Right lobe of liver (tissue), 6 donors: ENCODE measurements around the gene CD300E. TPM values are rescaled to one million over a fixed set of nuclear protein-coding genes. Genes with fewer than 3 reads are reported as not detected.

Experiments used
- ATAC-seq, 4 donors: fragments of 200-7000 bp; cut with Tn5 transposase; one replicate each; pipeline ENCODE4 v1.9.1; 2020; ENCODE audit warnings: mild to moderate bottlenecking in 4 of 4, moderate library complexity in 4 of 4
- DNase-seq, 3 donors: peaks; one replicate each; pipeline ENCODE4 v3.0.0-alpha.2; 2020
- H3K27ac ChIP-seq, 3 donors: fragments of 200-600 bp; one replicate each; pipeline ENCODE4 v1.8.0; 2022
- H3K27me3 ChIP-seq, 2 donors: fragments of 200-600 bp; one replicate each; pipeline ENCODE4 v1.8.0; 2022
- H3K36me3 ChIP-seq, 4 donors: fragments of 200-600 bp; sonication (generic) in 1 of 4; one replicate each; pipeline versions ENCODE4 v1.5.1 to v1.8.0; 2017 to 2022; ENCODE audit warnings: control low read depth in 1 of 4
- H3K4me1 ChIP-seq, 4 donors: fragments of 200-600 bp; sonication (generic) in 1 of 4; one replicate each; pipeline versions ENCODE4 v1.5.1 to v1.8.0; 2017 to 2022; ENCODE audit warnings: control low read depth in 1 of 4
- H3K4me3 ChIP-seq, 3 donors: fragments of 200-600 bp; one replicate each; pipeline ENCODE4 v1.8.0; 2022
- H3K9me3 ChIP-seq, 4 donors: fragments of 200-600 bp; sonication (generic) in 1 of 4; one replicate each; pipeline versions ENCODE4 v1.5.1 to v1.8.0; 2017 to 2022; ENCODE audit warnings: control low read depth in 1 of 4
- CTCF ChIP-seq, 4 donors: fragments of 200-600 bp in 3 of 4; fragments of 450-650 bp in 1 of 4; IDR thresholded peaks; one replicate each; pipeline versions ENCODE4 v1.5.1 to v1.8.0; 2016 to 2022; ENCODE audit warnings: antibody characterized with exemption in 4 of 4, mild to moderate bottlenecking in 2 of 4
- POLR2A ChIP-seq: fragments of 450-650 bp; IDR thresholded peaks from one replicate; pipeline ENCODE4 v1.6.1; 2017; ENCODE audit warnings: antibody characterized with exemption, mild to moderate bottlenecking
- WGBS: methylation state at CpG from one replicate; pipeline ENCODE4 v1.1.6; 2018; ENCODE audit warnings: low coverage, low lambda C conversion rate; ENCODE audit not compliant: insufficient coverage; ENCODE audit errors: missing lambda C conversion rate; 5-methylcytosine and 5-hydroxymethylcytosine counted together
- intact Hi-C, 2 donors: fragments of 100-400 bp; cut with DNase I; formaldehyde crosslinking; loops; one replicate each; pipeline versions ENCODE4 v1.11.2 to v1.14.1; 2022
- total RNA-seq, 6 experiments: library from RNA; depleted of rRNA in 2 of 6; stranded (reverse); fragments of >200 nt in 2 of 6; fragmentation: NEBNext Ultra II Directional in 3 of 6; extraction: Animal tissue kit (Norgen Biotek cat#: 25700) in 3 of 6; gene quantifications; one replicate each; pipeline versions ENCODE4 v1.1.0 to v1.2.4, GENCODE V29; 2016 to 2023
- donor health status: DM: no; HTN: yes; CAD: no.
- donor health status: DM: no; HTN: no; CAD: no.
- donor health status: DM: no; HTN: no; CAD: no.
- donor health status: DM: no; HTN: yes; CAD: no.
- donor health status: DM: no; HTN: yes; CAD: no.

Gene CD300E
- total RNA-seq, 6 experiments from 2014 or later: 0.07 to 0.91 (median 0.34) TPM

- 37% methylated on average over 5 of the region's 5 CpGs for WGBS
- intact Hi-C loops: no loop called here
- no peaks in the 10 kb centered on the region for H3K36me3 ChIP-seq
Measured at GRCh38 chr17:74565126-74565525, 58.4 kb downstream of the CD300E start.

DNA sequence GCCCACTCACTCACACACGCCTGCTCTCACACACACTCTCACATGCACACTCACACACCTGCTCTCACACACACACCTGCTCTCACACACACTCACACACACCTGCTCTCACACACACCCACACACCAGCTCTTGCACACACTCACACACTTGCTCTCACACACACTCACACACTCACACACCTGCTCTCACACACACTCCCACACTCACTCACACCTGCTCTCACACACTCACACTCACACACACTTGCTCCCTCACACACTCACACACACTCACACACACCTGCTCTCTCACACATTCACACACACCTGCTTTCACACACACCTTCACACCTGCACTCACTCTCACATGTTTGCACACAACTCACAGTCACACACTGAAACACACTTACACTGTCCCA is 60.2 kb downstream of the CD300E start:
- Histone ChIP-seq H3K4me3 (no peak overlapping the region), H3K4me1 (no peaks in the 10 kb centered on the region), H3K36me3 (no peaks in the 10 kb centered on the region), H3K27ac (no peak overlapping the region), H3K9me3 (no peaks in the 10 kb centered on the region), H3K27me3 (no peaks in the 10 kb centered on the region)
- intact Hi-C loops: no loop called here
- no peak for TF ChIP-seq CTCF (IDR thresholded peaks at IDR 0.05)
- TF ChIP-seq POLR2A: no peak
- DNase-seq (no peak), ATAC-seq (no peak)
- 100% methylated on average over 1 of the region's 1 CpG for WGBS

More at GRCh38 chr17:74565126-74565525, 58.4 kb downstream of the CD300E start:
- ATAC-seq: no peak
- no peaks in the 10 kb centered on the region for H3K4me1 ChIP-seq
- TF ChIP-seq POLR2A (no peak), CTCF (IDR thresholded peaks at IDR 0.05) (no peak)
- no peak overlapping the region for H3K27ac ChIP-seq
- no peak for DNase-seq
- no peak overlapping the region for H3K4me3 ChIP-seq
- H3K9me3 ChIP-seq: no peaks in the 10 kb centered on the region
- no peaks in the 10 kb centered on the region for H3K27me3 ChIP-seq

GRCh38 chr17:74561586-74561985 is 62.0 kb downstream of the CD300E start:
- H3K4me1 ChIP-seq: no peaks in the 10 kb centered on the region
- H3K4me3 ChIP-seq: no peak overlapping the region
- no peak for TF ChIP-seq POLR2A
- TF ChIP-seq CTCF (IDR thresholded peaks at IDR 0.05): no peak
- no peaks in the 10 kb centered on the region for H3K36me3 ChIP-seq
- ATAC-seq: no peak
- WGBS: 24% methylated on average over 2 of the region's 3 CpGs
- no peaks in the 10 kb centered on the region for H3K27me3 ChIP-seq
- no peak for DNase-seq
- intact Hi-C loops: no loop called here
- no peaks in the 10 kb centered on the region for H3K9me3 ChIP-seq
- no peak overlapping the region for H3K27ac ChIP-seq

Other genes with a start within 250 kb of the CD300E start
- 100 to 1,000 TPM; 120 to 215 (median 131) TPM for gene GPRC5C, start 191.7 kb downstream of the CD300E start, total RNA-seq
- 10 to 100 TPM in 1 of 6 experiments, 1 to 10 TPM in 5; 4.8 to 16.6 (median 6.6) TPM for gene CD300A, start 157.1 kb downstream of the CD300E start, total RNA-seq
- under 1 TPM; 0.07 to 0.33 (median 0.21) TPM for gene CD300LB, start 92.3 kb downstream of the CD300E start, total RNA-seq
- 1 to 10 TPM in 1 of 6 experiments, under 1 TPM in 5; 0.22 to 2.7 (median 0.41) TPM for gene CD300C, start 77.6 kb downstream of the CD300E start, total RNA-seq
- gene CD300H, start 56.2 kb downstream of the CD300E start, total RNA-seq: 1 to 10 TPM in 1 of 6 experiments, not detected in 5; 1.2 TPM
- not detected for gene CD300LD, start 31.5 kb downstream of the CD300E start, total RNA-seq
- 1 to 10 TPM in 2 of 6 experiments, under 1 TPM in 3, not detected in 1; 0.44 to 2.6 (median 0.74) TPM for gene CD300LF, start 89.2 kb upstream of the CD300E start, total RNA-seq
- 10 to 100 TPM in 3 of 6 experiments, 1 to 10 TPM in 3; 5.0 to 14.4 (median 9.0) TPM for gene RAB37, start 113.5 kb upstream of the CD300E start, total RNA-seq
- gene NHERF1, start 124.9 kb upstream of the CD300E start, total RNA-seq: 100 to 1,000 TPM; 105 to 218 (median 161) TPM
- gene NAT9, start 152.6 kb upstream of the CD300E start, total RNA-seq: 10 to 100 TPM in 5 of 6 experiments, 1 to 10 TPM in 1; 10.0 to 23.0 (median 16.3) TPM
- under 1 TPM in 2 of 6 experiments, not detected in 4; 0.10 to 0.13 TPM for gene GRIN2C, start 236.1 kb upstream of the CD300E start, total RNA-seq
- 10 to 100 TPM in 2 of 6 experiments, 1 to 10 TPM in 4; 7.7 to 18.7 (median 8.6) TPM for gene FDXR, start 249.3 kb upstream of the CD300E start, total RNA-seq